ENCODE data around the gene GAD1.

The GAD1 gene

DNA sequence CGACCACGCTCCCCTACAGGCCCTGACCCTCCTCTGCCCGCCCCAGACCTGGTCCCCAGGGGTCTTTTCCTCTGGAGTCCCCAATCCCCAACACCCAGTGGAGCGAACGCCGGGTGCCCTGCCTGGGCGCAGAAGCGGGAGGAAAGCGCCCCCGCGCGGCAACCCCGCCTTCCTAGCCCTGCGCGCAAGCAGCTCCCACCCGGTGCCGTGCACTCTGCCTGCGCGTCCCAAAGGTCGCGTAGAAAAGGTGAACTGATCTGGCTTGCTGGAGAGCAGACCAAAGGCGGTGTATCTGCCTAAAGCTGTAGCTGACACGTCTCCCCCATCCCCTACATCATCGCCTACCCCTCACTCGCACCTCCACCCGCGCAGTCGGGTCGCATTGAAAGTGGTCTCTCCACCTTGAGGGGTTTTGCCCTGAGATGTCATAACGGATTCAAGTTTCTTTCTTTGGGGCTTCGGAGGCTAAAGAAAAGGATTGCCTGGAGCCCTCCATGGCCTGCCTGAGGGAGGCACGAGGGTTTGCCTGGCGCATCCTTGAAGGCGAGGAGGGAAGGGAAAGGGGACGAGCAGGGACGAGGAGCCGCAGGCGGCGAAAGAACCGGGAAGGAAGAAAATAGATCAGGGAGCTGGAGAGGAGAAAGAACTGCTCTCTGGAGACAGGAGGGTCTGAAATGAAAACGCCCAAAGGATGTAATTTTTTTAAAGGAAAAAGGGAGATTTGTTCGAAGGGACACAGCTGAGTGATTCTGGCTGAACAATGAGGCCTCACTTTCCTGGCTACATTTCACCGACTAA is 5.8 kb downstream of the GAD1 start:
- peaks cover 95% of the 10 kb centered on the region for H3K27me3 Mint-ChIP-seq
- peak; percentile 61 for DNase-seq
- no peaks in the 10 kb centered on the region for H3K9me3 Mint-ChIP-seq
- H3K27ac Mint-ChIP-seq = no peak overlapping the region
- H3K4me1 Mint-ChIP-seq (ENCODE audit: low read depth) = peaks cover 42% of the 10 kb centered on the region
- H3K36me3 Mint-ChIP-seq (ENCODE audit: low read depth) = no peaks in the 10 kb centered on the region
- H3K4me3 Mint-ChIP-seq = peak overlapping the region; percentile 44

DNA sequence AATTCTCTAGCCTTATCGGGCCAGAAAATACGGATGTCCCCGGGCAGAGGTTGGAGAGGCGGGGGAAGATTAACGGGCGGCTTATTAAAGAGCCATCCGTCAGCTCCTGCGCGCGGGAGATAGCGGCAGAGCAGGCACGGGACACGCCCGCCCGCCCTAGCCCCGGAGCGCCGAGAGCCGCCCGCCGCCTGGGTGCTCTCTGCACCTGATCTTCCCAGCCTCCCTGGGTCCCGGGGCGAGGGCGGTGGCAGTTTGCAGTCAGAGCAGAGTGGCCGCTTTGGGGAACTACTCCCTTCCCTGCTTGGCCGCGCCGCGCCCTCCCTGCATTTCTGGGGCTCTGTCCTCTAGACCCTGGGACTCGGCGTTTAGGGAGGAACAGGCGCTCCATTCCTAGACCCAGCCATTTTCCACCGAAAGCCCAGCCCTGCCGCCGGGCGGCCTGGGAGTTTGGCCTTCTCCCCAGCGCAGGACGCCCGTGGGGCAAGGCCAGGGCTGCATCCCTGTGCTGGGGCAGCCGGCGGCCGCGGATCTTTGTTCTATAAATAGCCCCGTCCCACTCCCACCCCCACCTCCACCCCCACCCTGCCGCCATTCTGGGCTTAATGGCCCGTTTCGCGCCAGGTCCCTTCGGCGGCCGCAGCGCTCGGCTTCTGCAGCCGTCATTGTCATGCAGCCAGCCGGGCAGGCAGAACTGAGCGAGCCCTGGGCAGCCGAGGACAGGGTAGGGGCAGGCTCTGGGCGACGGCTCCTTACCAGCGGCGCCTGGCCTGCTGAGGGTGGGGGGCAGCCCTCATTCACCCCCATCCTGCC is 6.6 kb downstream of the GAD1 start:
- Mint-ChIP-seq H3K27ac (no peak overlapping the region), H3K27me3 (peaks cover 90% of the 10 kb centered on the region), H3K4me3 (peak overlapping the region; percentile 44), H3K36me3 (ENCODE audit: low read depth) (no peaks in the 10 kb centered on the region), H3K4me1 (ENCODE audit: low read depth) (peaks cover 37% of the 10 kb centered on the region), H3K9me3 (no peaks in the 10 kb centered on the region)
- DNase-seq = peak; percentile 46

DNA sequence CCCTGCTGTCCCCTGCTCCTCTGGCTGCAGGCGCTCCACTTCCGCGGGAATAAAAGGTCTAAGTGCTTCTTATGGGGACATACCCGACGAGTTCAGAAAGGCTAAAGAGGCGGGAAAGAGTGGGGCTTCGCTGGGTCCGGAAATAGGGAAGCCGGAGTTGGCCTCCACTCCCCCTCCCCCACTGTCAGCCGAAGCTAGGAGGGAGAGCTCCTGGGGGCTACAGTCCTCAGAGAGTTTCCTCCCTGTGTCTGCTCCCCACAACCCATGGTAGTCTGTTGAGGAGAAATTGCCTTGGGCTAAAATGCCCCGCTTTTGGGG is 7.2 kb downstream of the GAD1 start:
- Mint-ChIP-seq H3K36me3 (ENCODE audit: low read depth) (no peaks in the 10 kb centered on the region), H3K4me1 (ENCODE audit: low read depth) (peaks cover 31% of the 10 kb centered on the region), H3K9me3 (no peaks in the 10 kb centered on the region), H3K27ac (no peak overlapping the region), H3K27me3 (peaks cover 90% of the 10 kb centered on the region), H3K4me3 (no peak overlapping the region)
- DNase-seq = no peak

DNA sequence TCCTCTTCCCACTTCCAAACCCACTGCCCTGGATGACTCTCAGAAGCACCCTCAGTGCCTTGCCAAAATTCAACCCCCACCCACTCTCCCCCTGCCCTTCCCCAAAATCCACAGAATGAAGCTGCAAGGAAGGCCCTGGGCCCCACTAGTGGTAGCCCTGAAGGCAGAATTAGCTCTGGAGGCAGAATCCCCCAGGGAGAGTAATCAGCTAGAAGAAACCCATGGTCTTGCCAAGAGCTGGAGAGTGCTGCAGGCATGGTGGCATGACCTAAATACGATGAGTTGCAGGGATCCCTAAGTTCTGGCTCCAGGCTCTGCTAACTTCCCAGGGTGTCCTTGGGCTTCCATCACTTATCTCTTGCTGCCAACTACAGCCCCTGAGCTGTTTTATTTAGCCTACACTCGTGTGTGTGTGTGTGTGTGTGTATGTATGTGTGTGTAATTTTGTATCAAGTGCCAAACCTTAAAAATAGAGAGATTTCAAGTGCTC is 7.9 kb downstream of the GAD1 start:
- H3K4me3 Mint-ChIP-seq = no peak overlapping the region
- H3K9me3 Mint-ChIP-seq = no peaks in the 10 kb centered on the region
- peaks cover 90% of the 10 kb centered on the region for H3K27me3 Mint-ChIP-seq
- DNase-seq = no peak
- H3K36me3 Mint-ChIP-seq (ENCODE audit: low read depth) = no peaks in the 10 kb centered on the region
- H3K27ac Mint-ChIP-seq = no peak overlapping the region
- H3K4me1 Mint-ChIP-seq (ENCODE audit: low read depth) = peaks cover 29% of the 10 kb centered on the region

DNA sequence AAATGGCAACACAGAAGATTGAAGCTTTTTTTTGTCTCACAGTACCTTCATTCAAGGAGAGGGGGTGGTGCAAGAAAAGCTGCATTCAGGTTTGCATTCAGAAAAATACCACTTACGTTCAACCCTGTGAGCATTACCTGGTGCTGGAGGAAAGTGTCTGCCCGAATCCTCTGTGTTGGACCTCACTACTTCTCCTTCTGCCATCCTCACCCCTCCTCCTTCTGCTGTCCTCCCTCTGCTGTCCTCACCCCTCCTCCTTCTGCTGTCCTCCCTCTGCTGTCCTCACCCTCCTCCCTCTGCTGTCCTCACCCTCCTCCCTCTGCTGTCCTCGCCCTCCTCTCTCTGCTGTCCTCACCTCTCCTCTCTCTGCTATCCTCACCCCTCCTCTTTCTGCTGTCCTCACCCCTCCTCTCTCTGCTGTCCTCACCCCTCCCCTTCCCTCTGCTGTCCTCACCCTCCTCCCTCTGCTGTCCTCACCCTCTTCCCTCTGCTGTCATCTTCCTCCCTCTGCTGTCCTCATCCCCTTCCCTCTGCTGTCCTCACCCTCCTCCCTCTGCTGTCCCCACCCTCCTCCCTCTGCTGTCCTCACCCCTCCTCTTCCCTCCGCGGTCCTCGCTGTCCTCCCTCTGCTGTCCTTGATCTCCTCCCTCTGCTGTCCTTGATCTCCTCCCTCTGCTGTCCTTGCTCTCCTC is 11.3 kb downstream of the GAD1 start:
- Mint-ChIP-seq H3K27me3 (peaks cover 82% of the 10 kb centered on the region), H3K9me3 (no peaks in the 10 kb centered on the region), H3K27ac (no peak overlapping the region), H3K4me3 (no peak overlapping the region), H3K4me1 (ENCODE audit: low read depth) (peaks cover 2% of the 10 kb centered on the region), H3K36me3 (ENCODE audit: low read depth) (no peaks in the 10 kb centered on the region)
- no peak for DNase-seq

DNA sequence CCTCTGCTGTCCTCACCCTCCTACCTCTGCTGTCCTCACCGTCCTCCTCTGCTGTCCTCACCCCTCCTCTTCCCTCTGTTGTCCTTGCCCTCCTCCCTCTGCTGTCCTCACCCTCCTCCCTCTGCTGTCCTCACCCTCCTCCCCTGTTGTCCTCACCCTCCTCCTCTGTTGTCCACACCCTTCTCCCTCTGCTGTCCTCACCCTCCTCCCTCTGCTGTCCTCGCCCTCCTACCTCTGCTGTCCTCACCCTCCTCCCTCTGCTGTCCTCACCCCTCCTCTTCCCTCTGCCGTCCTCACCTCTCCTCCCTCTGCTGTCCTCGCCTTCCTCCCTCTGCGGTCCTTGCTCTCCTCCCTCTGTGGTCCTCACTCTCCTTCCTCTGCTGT is 11.8 kb downstream of the GAD1 start:
- H3K36me3 Mint-ChIP-seq (ENCODE audit: low read depth) = no peaks in the 10 kb centered on the region
- peaks cover 80% of the 10 kb centered on the region for H3K27me3 Mint-ChIP-seq
- no peak overlapping the region for H3K27ac Mint-ChIP-seq

DNA sequence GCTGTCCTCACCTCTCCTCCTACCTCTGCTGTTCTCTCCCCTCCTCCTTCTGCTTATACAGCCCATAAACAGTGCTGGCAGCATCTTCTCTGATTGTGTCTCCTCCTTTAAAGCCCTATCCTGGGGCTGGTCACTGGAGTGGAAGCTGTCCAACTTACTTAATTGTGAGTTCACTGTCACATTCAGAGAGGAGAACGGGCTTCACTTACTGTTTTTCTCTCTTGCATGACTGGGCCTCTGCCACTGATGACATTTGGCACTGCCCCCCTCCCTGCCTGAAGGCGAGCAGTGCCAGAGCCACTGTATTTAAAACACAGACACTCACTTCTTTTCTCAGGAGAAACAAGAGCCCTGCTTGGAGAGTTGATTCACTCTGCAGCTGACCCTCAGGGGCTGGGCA is 12.3 kb downstream of the GAD1 start:
- no peak for DNase-seq
- Mint-ChIP-seq H3K36me3 (ENCODE audit: low read depth) (no peaks in the 10 kb centered on the region), H3K27me3 (peaks cover 75% of the 10 kb centered on the region), H3K27ac (no peak overlapping the region), H3K4me3 (no peak overlapping the region), H3K9me3 (no peaks in the 10 kb centered on the region), H3K4me1 (ENCODE audit: low read depth) (no peaks in the 10 kb centered on the region)

More for the DNA sequence above, 11.8 kb downstream of the GAD1 start:
- no peak for DNase-seq
- Mint-ChIP-seq H3K4me3 (no peak overlapping the region), H3K9me3 (no peaks in the 10 kb centered on the region), H3K4me1 (ENCODE audit: low read depth) (peaks cover 2% of the 10 kb centered on the region)

DNA sequence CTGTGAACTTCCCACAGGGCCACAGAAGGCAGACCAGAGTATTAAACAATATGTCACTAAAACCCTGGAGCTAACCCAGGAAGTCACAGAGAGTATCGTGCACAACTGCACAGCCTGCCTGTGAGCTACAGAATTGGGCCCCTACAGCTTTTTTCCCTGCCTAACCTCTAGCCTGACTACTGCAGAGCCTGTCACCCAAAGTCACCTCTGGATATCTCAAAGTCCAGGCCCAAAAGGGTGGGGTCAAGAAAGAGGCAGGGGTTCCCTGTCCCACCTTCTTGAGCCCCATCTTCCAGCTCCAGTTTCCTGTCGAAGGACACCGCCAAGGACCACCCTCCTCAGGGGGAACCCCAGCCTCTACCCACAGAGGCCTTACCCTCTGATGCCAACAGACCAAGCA is 13.5 kb downstream of the GAD1 start:
- Mint-ChIP-seq H3K4me3 (no peak overlapping the region), H3K27me3 (peaks cover 64% of the 10 kb centered on the region), H3K27ac (no peak overlapping the region)

DNA sequence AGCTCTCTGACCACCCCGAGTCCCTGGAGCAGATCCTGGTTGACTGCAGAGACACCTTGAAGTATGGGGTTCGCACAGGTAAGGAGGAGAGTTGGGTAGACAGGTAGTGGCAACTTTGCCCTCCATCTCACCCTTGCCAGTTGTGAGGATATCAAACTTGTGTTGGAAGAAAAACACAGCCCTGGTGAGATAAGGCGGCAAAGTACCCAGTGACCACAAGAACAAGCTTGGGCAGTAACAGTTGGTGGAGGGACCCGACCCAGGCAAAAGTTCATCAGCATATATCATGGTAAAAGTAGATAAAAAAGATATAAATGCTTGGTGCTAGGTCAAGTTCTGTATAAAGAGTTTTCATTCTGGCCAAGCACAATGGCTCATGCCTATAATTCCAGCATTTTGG is 14.4 kb downstream of the GAD1 start:
- H3K36me3 Mint-ChIP-seq (ENCODE audit: low read depth) = no peaks in the 10 kb centered on the region
- H3K9me3 Mint-ChIP-seq = no peaks in the 10 kb centered on the region
- peaks cover 61% of the 10 kb centered on the region for H3K27me3 Mint-ChIP-seq
- DNase-seq = no peak
- H3K27ac Mint-ChIP-seq = no peak overlapping the region
- no peak overlapping the region for H3K4me3 Mint-ChIP-seq
- no peaks in the 10 kb centered on the region for H3K4me1 Mint-ChIP-seq (ENCODE audit: low read depth)

More for the DNA sequence above, 13.5 kb downstream of the GAD1 start:
- DNase-seq = no peak
- Mint-ChIP-seq H3K9me3 (no peaks in the 10 kb centered on the region), H3K36me3 (ENCODE audit: low read depth) (no peaks in the 10 kb centered on the region), H3K4me1 (ENCODE audit: low read depth) (no peaks in the 10 kb centered on the region)

DNA sequence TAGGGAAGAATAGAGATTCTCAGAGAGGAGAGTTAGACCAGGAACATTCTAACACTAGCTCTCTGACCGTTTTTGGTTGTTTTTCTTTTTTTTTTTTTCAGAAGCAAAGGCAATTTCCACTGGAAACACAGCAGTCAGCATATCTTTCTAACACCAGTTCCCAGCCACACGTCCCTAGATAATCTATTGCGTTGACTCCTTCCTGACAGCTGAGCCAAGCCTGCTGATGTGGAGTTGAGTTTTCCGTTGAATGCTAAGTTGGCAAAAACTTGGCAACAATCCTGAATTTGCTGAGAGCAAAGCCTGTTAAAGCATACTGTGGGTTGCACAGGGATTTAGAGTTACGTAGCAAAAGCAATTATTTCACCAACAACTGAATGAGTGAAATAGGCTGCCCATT is 19.3 kb downstream of the GAD1 start:
- peaks cover 3% of the 10 kb centered on the region for H3K4me1 Mint-ChIP-seq (ENCODE audit: low read depth)
- H3K27me3 Mint-ChIP-seq = peaks cover 22% of the 10 kb centered on the region
- H3K9me3 Mint-ChIP-seq = no peaks in the 10 kb centered on the region
- H3K36me3 Mint-ChIP-seq (ENCODE audit: low read depth) = no peaks in the 10 kb centered on the region
- no peak overlapping the region for H3K4me3 Mint-ChIP-seq
- no peak overlapping the region for H3K27ac Mint-ChIP-seq
- no peak for DNase-seq

DNA sequence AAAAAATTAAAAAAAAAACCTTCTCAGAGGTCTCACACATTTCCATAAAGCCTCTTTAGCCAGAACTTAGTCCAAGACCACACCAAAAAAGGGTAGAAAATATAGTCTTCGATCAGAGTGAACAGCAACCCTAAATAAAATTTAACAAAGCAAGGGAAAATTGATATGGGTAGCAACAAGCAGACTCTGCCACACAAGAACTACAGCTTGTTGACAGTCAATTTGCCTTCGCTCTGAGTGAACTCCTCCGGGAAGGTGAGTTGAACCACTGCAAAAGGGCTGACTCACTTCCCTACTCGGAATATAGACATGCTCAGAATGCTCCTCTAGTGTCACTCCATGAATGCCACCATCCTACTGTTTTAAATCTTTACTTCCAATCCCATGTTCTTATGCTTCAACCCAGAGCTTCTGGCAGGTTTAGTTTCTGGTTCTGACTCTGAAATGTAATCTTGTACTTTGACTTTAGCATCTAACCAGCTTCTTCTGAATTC is 24.1 kb downstream of the GAD1 start:
- Mint-ChIP-seq H3K27me3 (peaks cover 12% of the 10 kb centered on the region), H3K4me1 (ENCODE audit: low read depth) (peaks cover 25% of the 10 kb centered on the region), H3K9me3 (no peaks in the 10 kb centered on the region), H3K36me3 (ENCODE audit: low read depth) (no peaks in the 10 kb centered on the region), H3K27ac (no peak overlapping the region), H3K4me3 (no peak overlapping the region)
- DNase-seq = no peak

DNA sequence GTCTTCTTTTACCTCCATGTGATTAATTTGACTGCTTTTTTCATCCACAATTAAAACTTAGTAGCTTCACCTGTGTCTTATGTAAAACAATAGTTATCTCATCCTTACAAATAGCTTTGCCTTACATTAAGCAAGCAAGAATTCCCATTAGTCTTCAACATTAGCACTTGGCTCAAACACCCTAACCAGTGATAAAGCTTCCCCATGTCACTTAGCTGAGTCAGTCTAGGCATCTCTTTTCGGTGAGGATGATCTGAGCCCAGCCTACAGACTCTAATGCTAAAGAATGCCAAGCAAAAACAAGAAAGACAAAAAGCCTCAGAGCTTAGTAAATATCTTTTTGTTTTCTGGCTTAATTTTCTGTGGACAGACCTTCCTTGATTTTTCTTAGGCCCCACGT is 26.1 kb downstream of the GAD1 start:
- Mint-ChIP-seq H3K9me3 (no peaks in the 10 kb centered on the region), H3K27me3 (peaks cover 7% of the 10 kb centered on the region), H3K4me1 (ENCODE audit: low read depth) (peaks cover 25% of the 10 kb centered on the region), H3K4me3 (no peak overlapping the region), H3K36me3 (ENCODE audit: low read depth) (no peaks in the 10 kb centered on the region), H3K27ac (no peak overlapping the region)
- DNase-seq = no peak

DNA sequence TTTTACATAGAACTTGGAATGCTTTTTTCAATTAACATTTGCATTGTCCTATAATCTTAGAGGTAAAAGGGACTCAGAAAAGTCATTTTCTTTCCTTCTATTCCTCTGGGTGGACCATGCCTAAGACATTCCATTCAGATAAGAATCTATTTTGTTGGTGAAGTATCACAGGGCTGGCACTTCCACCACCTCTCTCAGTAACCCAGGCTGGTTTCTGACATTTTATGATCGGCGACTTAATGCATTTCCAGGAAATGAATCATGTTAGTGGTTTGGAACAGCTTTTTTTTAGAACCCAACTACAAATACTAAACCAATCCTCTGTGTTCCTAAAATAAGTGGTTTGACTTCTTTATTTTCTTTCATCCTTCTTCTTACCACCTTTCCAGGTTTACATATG is 27.0 kb downstream of the GAD1 start:
- Mint-ChIP-seq H3K4me1 (ENCODE audit: low read depth) (peaks cover 25% of the 10 kb centered on the region), H3K36me3 (ENCODE audit: low read depth) (no peaks in the 10 kb centered on the region), H3K9me3 (no peaks in the 10 kb centered on the region), H3K27me3 (peaks cover 7% of the 10 kb centered on the region), H3K27ac (peak overlapping the region; percentile 26), H3K4me3 (no peak overlapping the region)
- DNase-seq = no peak

DNA sequence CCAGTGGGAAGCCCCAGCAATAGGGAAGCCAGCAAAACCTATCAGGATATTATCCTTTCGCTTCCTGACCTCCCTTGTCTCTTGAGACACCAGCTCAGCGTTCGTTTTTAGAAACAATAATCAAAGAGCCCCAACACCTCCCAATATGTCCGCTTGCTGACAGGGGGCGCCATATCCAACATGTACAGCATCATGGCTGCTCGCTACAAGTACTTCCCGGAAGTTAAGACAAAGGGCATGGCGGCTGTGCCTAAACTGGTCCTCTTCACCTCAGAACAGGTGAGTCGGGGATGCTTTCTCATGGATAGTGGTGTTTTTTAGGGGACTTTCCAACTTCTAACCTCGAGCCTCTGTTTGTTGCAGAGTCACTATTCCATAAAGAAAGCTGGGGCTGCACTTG is 28.7 kb downstream of the GAD1 start:
- Mint-ChIP-seq H3K9me3 (no peaks in the 10 kb centered on the region), H3K4me3 (no peak overlapping the region), H3K36me3 (ENCODE audit: low read depth) (no peaks in the 10 kb centered on the region), H3K27me3 (peaks cover 3% of the 10 kb centered on the region), H3K4me1 (ENCODE audit: low read depth) (peaks cover 25% of the 10 kb centered on the region), H3K27ac (no peak overlapping the region)
- no peak for DNase-seq

All from activated T-cell treated with anti-CD3 and anti-CD28 coated beads, Interleukin-2, amount 50 U/mL, for 24 hours (primary cell).